Psoas muscle (tissue), 8 donors: ENCODE results near the gene EID2. TPM values are rescaled to one million over a fixed set of nuclear protein-coding genes. Genes with fewer than 3 reads are reported as not detected.

ENCODE experiments used
- ATAC-seq, 4 donors: fragments of 200-7000 bp; cut with Tn5 transposase; one replicate each; pipeline ENCODE4 v1.9.1; 2020; ENCODE audit warnings: moderate library complexity in 3 of 4, mild to moderate bottlenecking in 2 of 4
- DNase-seq, 2 donors: peaks; one replicate each; pipeline ENCODE4 v3.0.0-alpha.2; 2020
- H3K27ac ChIP-seq: fragments of 200-600 bp; one replicate; pipeline ENCODE4 v1.8.0; 2022
- H3K27me3 ChIP-seq, 3 donors: fragments of 200-600 bp in 1 of 3; one replicate each; pipeline versions ENCODE4 v1.6.1 to v1.8.0; 2013 to 2022; ENCODE audit warnings: low read length in 2 of 3, mild to moderate bottlenecking in 2 of 3, moderate library complexity in 1 of 3; ENCODE audit not compliant: insufficient read depth in 3 of 3
- H3K36me3 ChIP-seq, 2 donors: fragments of 200-600 bp in 1 of 2; one replicate each; pipeline versions ENCODE4 v1.6.1 to v1.8.0; 2013 to 2022; ENCODE audit warnings: low read depth in 1 of 2, mild to moderate bottlenecking in 1 of 2, moderate library complexity in 1 of 2; ENCODE audit not compliant: insufficient read depth in 1 of 2
- H3K4me1 ChIP-seq: fragments of 200-600 bp; one replicate; pipeline ENCODE4 v1.8.0; 2022
- H3K4me3 ChIP-seq: fragments of 200-600 bp; one replicate; pipeline ENCODE4 v1.8.0; 2022; ENCODE audit warnings: mild to moderate bottlenecking
- H3K9me3 ChIP-seq: fragments of 200-600 bp; one replicate; pipeline ENCODE4 v1.8.0; 2022
- WGBS, 3 donors: extraction: QIAGEN DNeasy Blood & Tissue Kit; methylation state at CpG; one replicate each; pipeline versions ENCODE4 v1.1.6 to v1.1.7; 2013; 5-methylcytosine and 5-hydroxymethylcytosine counted together
- intact Hi-C, 2 donors: fragments of 100-400 bp; cut with DNase I; formaldehyde crosslinking; loops; one replicate each; pipeline versions ENCODE4 v1.11.0 to v1.14.2; 2022
- polyA plus RNA-seq, 3 donors: library from polyadenylated mRNA; stranded (reverse); fragments of 200-250 nt; gene quantifications; one replicate each; pipeline ENCODE4 v1.2.3, GENCODE V29; 2013
- total RNA-seq, 4 donors: library from RNA; stranded (reverse); fragmentation: NEBNext Ultra II Directional in 2 of 4; extraction: Animal tissue kit (Norgen Biotek cat#: 25700) in 2 of 4; gene quantifications; one replicate each; pipeline versions ENCODE4 v1.2.1 to v1.2.4, GENCODE V29; 2021 to 2023
- TF ChIP-seq, protein P1 (sequence below): fragments of 200-600 bp; IDR thresholded peaks from one replicate; pipeline ENCODE4 v1.8.0; 2022; ENCODE audit warnings: antibody characterized with exemption
- donor health status: healthy with polysubstance abuse.
- donor health status: DM: no; HTN: no; CAD: no; lungs with moderate emphysema.
- donor health status: Bipolar disorder and iron deficiency.
- donor health status: healthy.
- donor health status: DM: yes; HTN: yes; CAD: no.
- donor health status: DM: no; HTN: no; CAD: no.
- donor health status: DM: no; HTN: no; CAD: no.
- donor health status: DM: yes; HTN: yes; CAD: no.

EID2 gene
- total and polyA plus RNA-seq, 7 donors: 7.6 to 15.7 (median 10.4) TPM

DNA sequence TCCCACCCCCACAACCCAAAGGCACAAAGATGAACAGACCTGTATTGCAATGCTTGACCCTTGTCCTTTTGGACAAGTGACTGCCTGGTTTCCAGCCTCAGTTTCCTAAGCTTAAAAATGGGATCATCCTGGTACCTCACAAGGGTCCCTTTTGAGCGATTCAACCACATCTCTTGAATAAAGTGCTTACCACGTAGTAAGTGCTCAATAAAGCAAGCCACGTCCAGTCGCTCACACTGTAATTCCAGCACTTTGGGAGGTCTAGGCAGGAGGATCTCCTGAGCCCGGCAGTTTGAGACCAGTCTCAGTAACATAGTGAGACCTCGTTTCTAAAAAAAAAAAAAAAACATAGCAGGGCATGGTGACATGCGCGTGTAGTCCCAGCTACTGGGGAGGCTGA is 40.0 kb downstream of the EID2 start:
- Histone ChIP-seq H3K4me1 (peaks cover 18% of the 10 kb centered on the region), H3K27me3 (peaks cover 0 to 84% (median 33%) of the 10 kb centered on the region in 3 donors), H3K9me3 (no peaks in the 10 kb centered on the region), H3K4me3 (no peak overlapping the region), H3K27ac (no peak overlapping the region), H3K36me3 (no peaks in the 10 kb centered on the region)
- DNase-seq: no peak
- ATAC-seq: no peak
- whole genome bisulfite sequencing, 3 donors: 70 to 76% (median 73%) methylated on average over 8 of the region's 8 CpGs
- TF ChIP-seq, protein P1, sequence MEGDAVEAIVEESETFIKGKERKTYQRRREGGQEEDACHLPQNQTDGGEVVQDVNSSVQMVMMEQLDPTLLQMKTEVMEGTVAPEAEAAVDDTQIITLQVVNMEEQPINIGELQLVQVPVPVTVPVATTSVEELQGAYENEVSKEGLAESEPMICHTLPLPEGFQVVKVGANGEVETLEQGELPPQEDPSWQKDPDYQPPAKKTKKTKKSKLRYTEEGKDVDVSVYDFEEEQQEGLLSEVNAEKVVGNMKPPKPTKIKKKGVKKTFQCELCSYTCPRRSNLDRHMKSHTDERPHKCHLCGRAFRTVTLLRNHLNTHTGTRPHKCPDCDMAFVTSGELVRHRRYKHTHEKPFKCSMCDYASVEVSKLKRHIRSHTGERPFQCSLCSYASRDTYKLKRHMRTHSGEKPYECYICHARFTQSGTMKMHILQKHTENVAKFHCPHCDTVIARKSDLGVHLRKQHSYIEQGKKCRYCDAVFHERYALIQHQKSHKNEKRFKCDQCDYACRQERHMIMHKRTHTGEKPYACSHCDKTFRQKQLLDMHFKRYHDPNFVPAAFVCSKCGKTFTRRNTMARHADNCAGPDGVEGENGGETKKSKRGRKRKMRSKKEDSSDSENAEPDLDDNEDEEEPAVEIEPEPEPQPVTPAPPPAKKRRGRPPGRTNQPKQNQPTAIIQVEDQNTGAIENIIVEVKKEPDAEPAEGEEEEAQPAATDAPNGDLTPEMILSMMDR: no peak
- intact Hi-C loops: loop anchor here in 1 of 2 donors (5.0 kb wide), 1 partner anchor 32 kb away; the partner anchor contains the start of gene EID2B

DNA sequence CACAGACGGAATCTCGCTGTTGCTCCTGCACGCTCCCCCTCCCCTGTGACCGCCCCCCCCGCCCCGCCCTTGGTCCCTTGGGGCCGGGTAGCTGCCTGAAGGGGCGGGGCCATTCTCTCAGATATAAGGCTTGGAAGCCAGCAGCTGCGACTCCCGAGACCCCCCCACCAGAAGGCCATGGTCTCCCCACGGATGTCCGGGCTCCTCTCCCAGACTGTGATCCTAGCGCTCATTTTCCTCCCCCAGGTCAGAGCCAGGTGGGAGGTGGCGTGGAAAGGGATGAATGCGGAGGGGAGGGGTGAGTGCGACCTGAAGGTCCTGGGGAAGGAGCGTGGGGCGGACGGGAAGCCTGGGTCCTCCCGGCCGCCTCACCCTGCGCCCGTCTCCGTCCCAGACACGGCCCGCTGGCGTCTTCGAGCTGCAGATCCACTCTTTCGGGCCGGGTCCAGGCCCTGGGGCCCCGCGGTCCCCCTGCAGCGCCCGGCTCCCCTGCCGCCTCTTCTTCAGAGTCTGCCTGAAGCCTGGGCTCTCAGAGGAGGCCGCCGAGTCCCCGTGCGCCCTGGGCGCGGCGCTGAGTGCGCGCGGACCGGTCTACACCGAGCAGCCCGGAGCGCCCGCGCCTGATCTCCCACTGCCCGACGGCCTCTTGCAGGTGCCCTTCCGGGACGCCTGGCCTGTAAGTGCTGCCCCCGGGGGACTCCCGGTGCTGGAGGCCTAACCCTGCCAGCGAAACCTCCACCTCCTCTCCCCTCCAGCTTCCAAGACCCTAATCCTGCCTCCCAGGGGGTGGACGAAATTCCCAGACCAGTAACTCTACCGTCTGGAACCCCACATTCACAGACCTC is 40.9 kb downstream of the EID2 start, which contains the start of gene DLL3:
DLL3 (plus strand) TSS at position 150 of the 845 bp plus-strand sequence; CDS start at position 178, 28 bp downstream.
- Histone ChIP-seq H3K27ac (no peak within 1 kb of the TSS), H3K9me3 (no peaks in the 10 kb centered on the region), H3K27me3 (peaks cover 0 to 75% (median 31%) of the 10 kb centered on the region in 3 donors), H3K4me3 (peak within 1 kb of the TSS; percentile 34), H3K36me3 (no peaks in the 10 kb centered on the region), H3K4me1 (peaks cover 18% of the 10 kb centered on the region)
- no peak for DNase-seq
- TF ChIP-seq, protein P1: no peak
- 1 to 2% (median 2%) methylated on average over 39 to 60 of the region's 60 CpGs for WGBS, 3 donors
- intact Hi-C loops: loop anchor here in 1 of 2 donors (5.0 kb wide), 1 partner anchor 33 kb away; the partner anchor contains the start of gene EID2B
- ATAC-seq: no peak

DNA sequence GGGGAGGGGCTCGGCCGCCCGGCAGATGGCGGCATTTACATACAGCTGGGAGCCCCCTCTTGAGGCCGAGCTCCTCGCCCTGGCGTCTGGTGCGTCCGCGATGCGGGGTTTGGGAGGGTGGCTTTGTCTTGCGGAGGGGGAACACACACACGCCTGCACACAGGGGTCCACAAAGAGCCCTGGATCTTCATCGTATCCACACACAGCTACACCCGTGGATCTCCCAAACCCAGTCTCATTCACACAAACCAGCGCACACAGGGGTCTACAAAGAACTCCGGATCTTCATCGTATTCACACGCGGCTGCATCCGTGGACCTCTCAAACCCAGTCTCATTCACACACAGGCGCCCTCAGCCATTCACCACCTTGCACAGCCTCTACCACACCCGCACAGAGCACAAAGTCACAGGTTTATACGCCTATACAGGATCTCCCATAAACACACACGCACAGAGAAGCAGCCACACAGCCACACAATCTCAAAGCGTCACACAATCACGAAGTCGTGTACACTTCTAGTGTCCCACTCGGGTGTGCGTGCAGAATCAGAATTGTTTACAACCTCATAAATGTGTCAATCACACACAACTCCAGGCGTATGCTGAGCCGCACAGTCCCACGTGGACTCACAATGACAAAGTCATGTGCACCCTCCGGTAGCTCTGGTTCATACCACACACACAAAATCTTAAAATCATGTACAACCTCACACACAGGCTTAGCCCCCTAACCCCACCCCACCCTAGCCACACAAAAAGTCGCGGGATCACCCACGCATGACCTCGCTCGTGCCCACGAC is 41.8 kb downstream of the EID2 start:
- no peak for DNase-seq
- peaks cover 0 to 67% (median 24%) of the 10 kb centered on the region in 3 donors for H3K27me3 ChIP-seq
- intact Hi-C loops: loop anchor here in 1 of 2 donors (5.0 kb wide), 1 partner anchor 34 kb away; the partner anchor contains the start of gene EID2B

DNA sequence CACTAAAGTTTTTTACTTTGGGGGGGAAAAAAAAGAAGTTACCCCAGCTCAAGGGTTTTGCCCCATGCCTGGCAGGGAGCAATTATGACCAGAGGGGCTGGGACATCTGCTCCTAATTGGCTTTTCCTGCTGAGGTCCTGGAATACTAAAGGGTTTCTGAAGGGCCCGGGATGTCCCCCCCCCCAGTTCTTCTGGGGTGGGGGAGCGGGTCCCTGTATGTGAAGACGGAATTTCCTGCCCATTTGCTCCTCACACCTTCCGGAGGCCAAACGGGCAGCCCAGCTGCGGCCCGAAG is 42.3 kb downstream of the EID2 start:
- DNase-seq: no peak
- Histone ChIP-seq H3K36me3 (no peaks in the 10 kb centered on the region), H3K27ac (no peak overlapping the region), H3K27me3 (peaks cover 0 to 61% (median 23%) of the 10 kb centered on the region in 3 donors), H3K4me3 (peak overlapping the region; percentile 34), H3K9me3 (no peaks in the 10 kb centered on the region), H3K4me1 (peaks cover 18% of the 10 kb centered on the region)
- intact Hi-C loops: loop anchor here in 1 of 2 donors (5.0 kb wide), 1 partner anchor 35 kb away; the partner anchor contains the start of gene EID2B
- WGBS, 3 donors: 0 to 3% (median 0%) methylated on average over 7 of the region's 7 CpGs
- peak in 1 of 4 donors; percentile 20 for ATAC-seq
- TF ChIP-seq, protein P1: no peak

More for the DNA sequence above, 41.8 kb downstream of the EID2 start:
- peak; percentile 45 to 77 (median 70) for ATAC-seq
- Histone ChIP-seq H3K9me3 (no peaks in the 10 kb centered on the region), H3K27ac (no peak overlapping the region), H3K4me1 (peaks cover 18% of the 10 kb centered on the region), H3K4me3 (peak overlapping the region; percentile 34), H3K36me3 (no peaks in the 10 kb centered on the region)
- 1 to 2% (median 1%) methylated on average over 36 to 40 of the region's 40 CpGs for WGBS, 3 donors
- TF ChIP-seq, protein P1: peak; percentile 49
